G401 (cell line): ENCODE data around the gene TNRC18. TPM values are rescaled to one million over a fixed set of nuclear protein-coding genes. Genes with fewer than 3 reads are reported as not detected.
A peak's percentile ranks its signal among the peaks of the same experiment; 100 is the strongest.

ENCODE experiments used
- DNase-seq: peaks from one replicate; pipeline ENCODE4 v3.0.0-alpha.2; 2015; ENCODE audit warnings: low spot score
- in situ Hi-C: cut with HindIII; loops from 2 replicates; pipeline ENCODE4 v1.10.0; 2016; ENCODE audit warnings: low sequenced_read_pairs, mixed read lengths
- total RNA-seq: library from RNA; depleted of rRNA; stranded (reverse); fragments of >200 nt; shearing (Covaris generic); gene quantifications from 2 replicates; pipeline ENCODE4 v1.2.3, GENCODE V29; 2014

TNRC18 gene
- total RNA-seq, 1 experiment from 2014 or later: 31.5 TPM

GRCh38 chr7:5432691-5433090 is 9.1 kb upstream of the TNRC18 start:
- in situ Hi-C loops: no loop called here

DNA sequence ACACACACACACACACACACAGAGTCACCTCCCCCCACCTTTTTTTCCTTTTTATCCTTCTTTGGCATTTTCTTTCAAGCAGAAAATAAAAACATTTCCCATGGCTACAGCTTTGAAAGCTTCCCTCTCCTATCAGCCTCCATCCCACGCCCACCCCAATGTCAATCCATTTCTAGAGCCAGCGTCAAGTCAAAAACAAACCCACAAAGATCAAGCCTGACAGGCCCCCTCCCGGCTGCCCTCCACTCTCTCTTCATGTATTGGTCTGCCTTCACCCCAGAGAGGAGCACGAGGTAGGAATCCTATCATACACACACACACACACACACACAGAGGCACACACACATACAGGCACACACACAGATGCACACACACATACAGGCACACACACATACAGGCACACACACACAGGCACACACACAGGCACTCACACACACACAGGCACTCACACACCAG is 8.0 kb upstream of the TNRC18 start:
- in situ Hi-C loops: no loop called here
- no peak for DNase-seq

More at GRCh38 chr7:5432691-5433090, 9.1 kb upstream of the TNRC18 start:
- no peak for DNase-seq

GRCh38 chr7:5430612-5430947 is 6.9 kb upstream of the TNRC18 start:
- in situ Hi-C loops: no loop called here
- DNase-seq: no peak

DNA sequence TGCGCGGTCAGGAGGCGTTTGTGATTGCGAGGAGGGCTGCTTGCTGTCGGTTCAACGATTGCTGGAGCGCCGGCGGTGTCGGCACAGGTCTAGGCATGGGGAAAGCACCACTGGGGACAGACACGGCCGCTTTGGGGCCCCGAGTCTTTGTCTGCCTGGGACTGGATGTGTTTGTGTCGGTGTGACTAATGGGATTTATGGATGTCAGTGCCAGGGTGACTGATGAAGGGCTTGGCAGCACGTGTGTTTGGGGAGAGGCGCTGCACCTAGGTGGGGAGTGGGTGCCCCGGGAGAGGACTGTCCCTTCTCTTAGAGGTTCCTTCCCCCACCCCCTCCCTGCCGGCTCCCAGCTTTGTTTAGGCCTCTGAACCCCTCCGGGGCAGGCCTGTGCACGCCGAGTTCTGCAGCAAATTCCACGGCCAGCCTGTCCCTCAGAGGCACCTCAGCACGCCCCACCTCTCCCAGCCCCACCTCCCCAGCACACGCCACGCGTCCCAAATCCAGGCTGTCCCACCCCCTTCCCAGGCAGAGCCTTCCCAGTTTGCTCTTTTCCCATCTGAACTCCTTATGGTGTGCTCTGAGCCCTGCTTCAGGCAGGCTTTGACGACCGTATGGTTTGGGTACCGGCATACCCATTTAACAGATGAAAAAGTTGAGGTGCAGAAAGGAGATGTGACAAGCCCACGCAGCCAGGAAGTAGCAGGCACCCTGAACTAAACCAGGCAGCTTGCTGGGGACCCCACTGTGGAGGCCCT is 6.4 kb upstream of the TNRC18 start:
- in situ Hi-C loops: no loop called here
- peak; percentile 71 for DNase-seq

GRCh38 chr7:5429253-5429856 is 5.7 kb upstream of the TNRC18 start:
- DNase-seq: peak; percentile 38
- in situ Hi-C loops: no loop called here

- in situ Hi-C loops: no loop called here
- DNase-seq: peak; percentile 86
Observed at GRCh38 chr7:5428478-5429252, 5.0 kb upstream of the TNRC18 start.

GRCh38 chr7:5426226-5426475 is 2.5 kb upstream of the TNRC18 start:
- in situ Hi-C loops: no loop called here
- no peak for DNase-seq

DNA sequence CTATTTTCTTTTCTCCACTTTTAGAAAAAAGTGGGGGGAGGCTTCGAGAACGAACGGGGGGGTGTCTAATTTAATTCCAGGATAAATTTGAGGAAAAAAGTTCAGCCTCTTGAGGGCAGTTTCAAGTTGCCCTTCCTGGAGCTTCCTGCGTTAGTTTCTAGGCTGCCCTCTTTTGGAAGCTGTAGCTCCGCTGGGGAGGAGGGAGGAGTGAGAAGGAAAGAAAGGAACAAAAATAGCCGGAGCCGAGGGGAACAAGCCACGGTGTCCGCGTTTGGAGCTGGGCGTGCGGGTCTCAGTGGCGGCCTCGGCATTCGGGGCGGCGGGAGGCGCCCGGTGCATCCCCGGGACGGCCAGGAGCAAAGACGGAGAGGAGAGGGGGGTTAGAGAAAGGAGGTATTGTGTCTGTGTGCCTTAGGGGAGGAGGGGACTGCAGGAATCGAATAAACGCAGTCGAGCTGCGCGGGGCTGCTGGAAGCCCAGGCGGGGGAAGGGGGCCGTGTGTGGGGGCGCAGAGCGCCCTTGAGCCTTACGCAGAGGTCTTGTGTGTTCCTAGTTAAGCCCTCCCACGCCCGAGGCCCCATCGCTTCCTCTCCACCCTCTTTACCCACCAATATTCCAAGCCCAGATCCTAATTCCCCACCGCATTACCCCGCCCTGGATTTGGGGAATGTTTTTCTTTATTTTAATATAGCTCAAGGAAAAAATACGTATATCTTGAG is 2.0 kb upstream of the TNRC18 start:
- in situ Hi-C loops: no loop called here
- peak; percentile 95 for DNase-seq

DNA sequence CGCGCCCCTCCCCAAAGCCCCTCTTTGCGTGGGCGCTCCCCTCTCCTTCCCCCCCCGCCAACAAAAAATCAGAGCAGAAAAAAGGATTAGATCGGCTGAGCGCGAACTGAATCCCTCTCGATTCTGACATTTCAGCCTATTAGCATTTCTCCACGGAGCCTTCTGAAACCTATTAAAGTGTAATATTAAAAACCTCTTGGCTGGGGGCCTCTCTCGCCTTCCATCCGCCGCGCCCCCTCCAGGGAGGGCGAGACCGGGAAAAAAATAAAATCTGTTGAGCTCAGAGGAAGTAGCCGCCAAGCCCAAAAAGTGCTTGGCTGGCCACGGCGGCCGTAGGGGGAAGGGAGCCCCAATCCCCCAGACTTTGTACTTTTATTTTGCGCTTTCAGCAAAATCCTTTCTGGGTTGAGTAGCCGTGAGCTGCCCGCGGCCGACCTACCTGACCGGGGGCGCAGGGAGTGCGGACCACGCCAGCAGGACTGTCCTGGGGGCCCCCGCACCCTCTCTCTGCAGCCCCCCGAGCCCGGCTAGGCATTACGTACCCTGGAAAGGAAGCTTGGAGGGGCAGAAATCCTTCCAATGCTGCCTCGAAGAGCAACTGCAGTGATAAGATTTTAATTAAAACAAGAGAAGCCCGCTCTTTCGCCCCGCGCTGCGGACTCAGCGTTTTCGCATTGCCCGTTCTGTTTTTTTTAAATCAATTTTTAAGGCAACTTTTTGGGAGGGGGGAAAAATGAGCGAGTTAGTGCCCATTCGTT is 1.3 kb upstream of the TNRC18 start:
- in situ Hi-C loops: no loop called here
- peak; percentile 66 for DNase-seq

DNA sequence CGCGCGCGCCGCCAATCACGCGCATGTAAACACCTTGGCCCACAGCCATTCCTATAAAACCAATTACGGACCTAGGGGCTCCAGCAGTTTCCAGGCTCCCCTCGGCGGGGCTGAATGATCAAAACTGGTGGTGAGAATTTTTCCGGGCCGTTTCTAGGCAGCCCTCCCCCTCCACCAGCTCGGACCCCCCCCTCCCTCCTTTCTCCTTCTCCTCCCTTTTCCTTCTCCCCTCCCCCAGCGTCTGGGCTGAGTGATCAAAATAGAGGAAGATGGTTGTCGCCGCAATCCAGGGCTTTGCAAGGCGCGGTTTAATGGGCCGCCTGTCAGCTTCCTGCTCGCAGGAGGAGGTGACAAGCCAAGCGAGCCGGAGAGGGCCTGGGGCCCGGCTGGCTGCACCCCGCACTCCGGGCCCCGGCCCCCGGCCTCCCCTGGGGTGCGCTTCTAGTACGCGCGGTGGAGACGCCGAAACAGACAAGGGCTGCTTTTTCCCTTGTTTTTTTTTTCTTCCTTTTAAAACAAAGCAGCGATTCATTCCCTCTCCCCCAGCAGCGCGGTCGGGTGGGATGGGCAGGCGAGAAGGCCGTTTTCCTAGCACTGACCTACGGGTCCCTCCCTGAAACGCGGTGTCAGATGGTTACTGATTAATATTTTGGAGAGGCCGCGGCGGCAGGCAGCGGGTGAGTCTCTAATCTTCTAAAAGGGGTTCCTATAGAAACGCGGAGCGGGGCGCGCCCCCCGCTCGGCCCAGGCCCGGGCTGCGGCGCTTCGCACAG is 528 bp upstream of the TNRC18 start:
- in situ Hi-C loops: no loop called here
- DNase-seq: peak; percentile 99

- in situ Hi-C loops: no loop called here
- DNase-seq: peak; percentile 49
Observed at GRCh38 chr7:5422396-5423305, 983 bp downstream of the TNRC18 start.

DNA sequence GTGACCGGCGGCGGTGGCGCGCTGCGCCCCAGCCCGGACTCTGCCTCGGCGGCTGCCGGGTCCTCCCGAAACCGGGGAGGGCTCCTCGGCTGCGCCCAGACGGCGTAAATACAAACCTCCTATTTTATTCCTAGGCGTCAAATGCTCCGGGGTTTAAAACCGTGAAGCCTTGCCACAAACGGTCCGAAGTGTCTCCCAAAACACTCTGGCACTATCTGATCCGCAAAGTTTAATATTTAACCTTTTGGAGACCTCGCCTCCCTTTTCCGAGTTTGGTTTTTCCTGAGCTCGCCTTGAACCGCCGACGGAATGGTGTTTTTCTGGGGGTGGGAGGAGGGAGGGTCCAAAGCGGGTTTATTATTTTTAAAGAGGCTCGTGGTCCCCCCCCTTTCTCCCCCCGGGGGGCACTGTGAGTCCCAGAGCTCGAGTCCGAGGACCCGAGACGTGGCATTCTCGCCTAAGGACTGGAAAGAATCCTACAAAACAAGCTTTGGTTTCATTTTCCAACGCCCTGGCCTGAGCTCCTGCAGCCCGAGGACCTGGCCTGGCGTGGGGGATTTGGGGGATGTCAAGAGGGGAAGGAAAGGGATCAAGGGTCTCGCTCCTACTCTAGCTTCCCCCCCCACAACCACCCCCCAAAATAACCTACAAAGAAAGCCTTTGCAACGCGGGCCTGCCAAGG is 1.8 kb downstream of the TNRC18 start:
- peak; percentile 61 for DNase-seq
- in situ Hi-C loops: no loop called here

GRCh38 chr7:5420881-5421713 is 2.5 kb downstream of the TNRC18 start:
- no peak for DNase-seq
- in situ Hi-C loops: no loop called here

DNA sequence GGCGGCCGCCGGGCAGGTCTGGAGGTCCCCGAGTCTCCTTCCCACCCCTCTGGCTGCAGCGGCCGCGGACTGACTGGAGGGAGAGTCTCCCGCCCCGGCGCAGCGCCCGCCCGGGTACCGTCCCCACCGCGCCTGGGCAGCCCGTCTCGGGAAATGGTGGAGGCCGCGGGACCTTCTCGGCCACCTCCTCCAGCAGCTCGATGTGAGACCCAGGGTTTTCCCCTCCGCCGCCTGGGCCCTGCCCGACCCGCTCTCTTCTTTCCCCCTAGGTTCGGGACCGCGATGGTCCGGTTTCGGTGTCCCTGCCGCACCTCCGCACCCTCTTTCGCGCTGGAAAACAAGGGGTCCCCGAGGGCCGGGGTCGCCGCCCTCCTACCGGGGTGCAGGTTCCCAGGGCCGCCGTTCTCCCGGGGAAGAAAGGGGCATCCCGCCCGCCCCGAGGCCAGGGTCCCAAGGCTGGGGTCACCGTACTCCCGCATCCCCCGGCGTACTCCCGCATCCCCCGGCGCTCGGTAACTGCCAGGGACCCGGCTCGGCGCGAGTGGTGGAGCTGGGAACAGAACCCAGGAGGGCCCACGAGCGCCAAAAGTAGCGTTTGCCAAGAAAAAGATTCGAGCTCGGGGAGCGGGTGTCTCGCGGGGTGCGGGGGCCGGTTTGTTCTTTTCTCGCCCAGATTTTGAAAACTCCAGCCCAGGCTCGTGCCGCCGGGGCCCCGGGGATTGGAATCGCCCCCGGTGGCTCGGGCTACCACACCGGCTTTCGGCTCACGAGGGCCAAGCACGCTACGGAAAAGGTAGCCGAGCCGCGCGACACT is 3.4 kb downstream of the TNRC18 start:
- in situ Hi-C loops: no loop called here
- peak; percentile 46 for DNase-seq

DNA sequence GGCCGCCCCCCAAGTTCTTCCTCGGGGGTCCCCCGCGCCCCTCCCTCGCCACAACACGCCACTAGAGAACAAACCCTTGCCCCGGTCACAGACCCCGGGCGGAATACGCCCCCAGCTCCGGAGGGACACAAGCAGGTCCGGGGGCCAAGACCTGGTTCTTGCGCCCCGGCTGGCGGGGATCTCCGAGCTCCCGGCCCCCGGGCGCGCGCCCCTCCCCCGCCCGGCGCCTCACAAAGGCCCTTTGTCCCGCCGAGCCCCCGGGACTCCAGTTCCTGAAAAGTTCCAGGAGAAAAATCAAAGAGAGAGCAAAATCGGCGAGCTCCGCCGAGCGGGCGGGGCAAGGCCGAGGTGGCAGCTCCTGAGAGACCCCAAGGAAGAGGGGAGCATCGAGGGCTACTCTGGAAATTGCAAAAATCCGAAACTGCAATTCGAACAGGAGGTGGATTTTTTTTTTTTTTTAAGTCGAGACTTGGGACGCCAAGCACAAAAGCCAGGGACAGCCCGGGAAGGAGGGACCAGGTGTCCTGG is 4.0 kb downstream of the TNRC18 start:
- in situ Hi-C loops: no loop called here

More for the DNA sequence above, 4.0 kb downstream of the TNRC18 start:
- DNase-seq: no peak
